ENCODE measurements around the gene POU3F4.

- TF ChIP-seq, protein P1, sequence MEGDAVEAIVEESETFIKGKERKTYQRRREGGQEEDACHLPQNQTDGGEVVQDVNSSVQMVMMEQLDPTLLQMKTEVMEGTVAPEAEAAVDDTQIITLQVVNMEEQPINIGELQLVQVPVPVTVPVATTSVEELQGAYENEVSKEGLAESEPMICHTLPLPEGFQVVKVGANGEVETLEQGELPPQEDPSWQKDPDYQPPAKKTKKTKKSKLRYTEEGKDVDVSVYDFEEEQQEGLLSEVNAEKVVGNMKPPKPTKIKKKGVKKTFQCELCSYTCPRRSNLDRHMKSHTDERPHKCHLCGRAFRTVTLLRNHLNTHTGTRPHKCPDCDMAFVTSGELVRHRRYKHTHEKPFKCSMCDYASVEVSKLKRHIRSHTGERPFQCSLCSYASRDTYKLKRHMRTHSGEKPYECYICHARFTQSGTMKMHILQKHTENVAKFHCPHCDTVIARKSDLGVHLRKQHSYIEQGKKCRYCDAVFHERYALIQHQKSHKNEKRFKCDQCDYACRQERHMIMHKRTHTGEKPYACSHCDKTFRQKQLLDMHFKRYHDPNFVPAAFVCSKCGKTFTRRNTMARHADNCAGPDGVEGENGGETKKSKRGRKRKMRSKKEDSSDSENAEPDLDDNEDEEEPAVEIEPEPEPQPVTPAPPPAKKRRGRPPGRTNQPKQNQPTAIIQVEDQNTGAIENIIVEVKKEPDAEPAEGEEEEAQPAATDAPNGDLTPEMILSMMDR (IDR thresholded peaks at IDR 0.05; ENCODE audit: low read length): no peak
- TF ChIP-seq EZH2phosphoT487 (IDR thresholded peaks at IDR 0.05; ENCODE audit: low read length): no peak
Observed at GRCh38 chrX:83508006-83508405, at the start of gene POU3F4.
